Dendritic cell treated with granulocyte-macrophage colony-stimulating factor and Interleukin-4, amounts not matched to agents 40 ng/mL and 50 ng/mL, for 4 days (primary cell): ENCODE data around the gene VAPA.

Experiments used
- H3K27ac Mint-ChIP-seq: one replicate; pipeline ENCODE4 v1.8.0; 2022; ENCODE audit warnings: mild to moderate bottlenecking, mixed read lengths
- H3K27me3 Mint-ChIP-seq: one replicate; pipeline ENCODE4 v1.8.0; 2022; ENCODE audit warnings: mild to moderate bottlenecking, mixed read lengths
- H3K36me3 Mint-ChIP-seq: one replicate; pipeline ENCODE4 v1.8.0; 2022; ENCODE audit warnings: low read depth, mixed read lengths
- H3K4me1 Mint-ChIP-seq: one replicate; pipeline ENCODE4 v1.8.0; 2022; ENCODE audit warnings: low read depth, mixed read lengths
- H3K4me3 Mint-ChIP-seq: one replicate; pipeline ENCODE4 v1.8.0; 2022; ENCODE audit warnings: mild to moderate bottlenecking, moderate library complexity, mixed read lengths
- H3K9me3 Mint-ChIP-seq: one replicate; pipeline ENCODE4 v1.8.0; 2022; ENCODE audit warnings: mixed read lengths
- intact Hi-C: fragments of 100-400 bp; cut with micrococcal nuclease; formaldehyde crosslinking; loops from one replicate; pipeline ENCODE4 v1.15.0; 2022

VAPA gene

GRCh38 chr18:9969247-9969646, 55.4 kb downstream of the VAPA start:
- H3K9me3 Mint-ChIP-seq: peaks cover 6% of the 10 kb centered on the region
- H3K36me3 Mint-ChIP-seq: no peaks in the 10 kb centered on the region
- H3K4me1 Mint-ChIP-seq: peaks cover 51% of the 10 kb centered on the region
- H3K4me3 Mint-ChIP-seq: peak overlapping the region; percentile 52
- H3K27ac Mint-ChIP-seq: peak overlapping the region; percentile 40
- intact Hi-C loops: no loop called here
- peaks cover 36% of the 10 kb centered on the region for H3K27me3 Mint-ChIP-seq

- peaks cover 10% of the 10 kb centered on the region for H3K36me3 Mint-ChIP-seq
- no peak overlapping the region for H3K27ac Mint-ChIP-seq
- no peak overlapping the region for H3K4me3 Mint-ChIP-seq
- peaks cover 42% of the 10 kb centered on the region for H3K4me1 Mint-ChIP-seq
- H3K27me3 Mint-ChIP-seq: peaks cover 33% of the 10 kb centered on the region
- intact Hi-C loops: loop anchor here (1.0 kb wide), 1 partner anchor 549 kb away; no protein-coding TSS in a partner anchor
- H3K9me3 Mint-ChIP-seq: peaks cover 24% of the 10 kb centered on the region
These were observed 57.6 kb downstream of the VAPA start for GRCh38 chr18:9971313-9971920.

GRCh38 chr18:9973470-9973869, 59.7 kb downstream of the VAPA start:
- H3K36me3 Mint-ChIP-seq: peaks cover 10% of the 10 kb centered on the region
- H3K4me3 Mint-ChIP-seq: no peak overlapping the region
- peaks cover 20% of the 10 kb centered on the region for H3K27me3 Mint-ChIP-seq
- no peak overlapping the region for H3K27ac Mint-ChIP-seq
- intact Hi-C loops: no loop called here
- H3K4me1 Mint-ChIP-seq: peaks cover 26% of the 10 kb centered on the region
- H3K9me3 Mint-ChIP-seq: peaks cover 34% of the 10 kb centered on the region

- Mint-ChIP-seq H3K9me3 (peaks cover 34% of the 10 kb centered on the region), H3K4me1 (peaks cover 17% of the 10 kb centered on the region), H3K27me3 (peaks cover 11% of the 10 kb centered on the region), H3K4me3 (no peak overlapping the region), H3K27ac (no peak overlapping the region), H3K36me3 (peaks cover 10% of the 10 kb centered on the region)
- intact Hi-C loops: no loop called here
These were observed 60.6 kb downstream of the VAPA start for GRCh38 chr18:9974279-9974915.

- no peak overlapping the region for H3K4me3 Mint-ChIP-seq
- peaks cover 1% of the 10 kb centered on the region for H3K27me3 Mint-ChIP-seq
- intact Hi-C loops: no loop called here
- peaks cover 34% of the 10 kb centered on the region for H3K9me3 Mint-ChIP-seq
- no peak overlapping the region for H3K27ac Mint-ChIP-seq
- peaks cover 10% of the 10 kb centered on the region for H3K36me3 Mint-ChIP-seq
- H3K4me1 Mint-ChIP-seq: peaks cover 10% of the 10 kb centered on the region
These were observed 61.8 kb downstream of the VAPA start for GRCh38 chr18:9975658-9976057.

GRCh38 chr18:9982711-9983110, 68.9 kb downstream of the VAPA start:
- intact Hi-C loops: no loop called here
- Mint-ChIP-seq H3K4me1 (peaks cover 5% of the 10 kb centered on the region), H3K36me3 (no peaks in the 10 kb centered on the region), H3K27ac (no peak overlapping the region), H3K9me3 (no peaks in the 10 kb centered on the region), H3K27me3 (peaks cover 1% of the 10 kb centered on the region), H3K4me3 (no peak overlapping the region)

- H3K27ac Mint-ChIP-seq: no peak overlapping the region
- H3K4me3 Mint-ChIP-seq: no peak overlapping the region
- peaks cover 13% of the 10 kb centered on the region for H3K4me1 Mint-ChIP-seq
- intact Hi-C loops: no loop called here
- no peaks in the 10 kb centered on the region for H3K36me3 Mint-ChIP-seq
- H3K9me3 Mint-ChIP-seq: no peaks in the 10 kb centered on the region
- peaks cover 5% of the 10 kb centered on the region for H3K27me3 Mint-ChIP-seq
These were observed 70.3 kb downstream of the VAPA start for GRCh38 chr18:9984080-9984479.

GRCh38 chr18:9985641-9986040, 71.8 kb downstream of the VAPA start:
- Mint-ChIP-seq H3K9me3 (no peaks in the 10 kb centered on the region), H3K27ac (no peak overlapping the region)
- intact Hi-C loops: no loop called here

GRCh38 chr18:9986156-9986930, 72.5 kb downstream of the VAPA start:
- Mint-ChIP-seq H3K4me1 (peaks cover 35% of the 10 kb centered on the region), H3K9me3 (peaks cover 6% of the 10 kb centered on the region), H3K27me3 (peaks cover 4% of the 10 kb centered on the region), H3K36me3 (no peaks in the 10 kb centered on the region), H3K27ac (no peak overlapping the region), H3K4me3 (no peak overlapping the region)
- intact Hi-C loops: no loop called here

More at GRCh38 chr18:9985641-9986040, 71.8 kb downstream of the VAPA start:
- no peak overlapping the region for H3K4me3 Mint-ChIP-seq
- H3K27me3 Mint-ChIP-seq: peaks cover 4% of the 10 kb centered on the region
- no peaks in the 10 kb centered on the region for H3K36me3 Mint-ChIP-seq
- H3K4me1 Mint-ChIP-seq: peaks cover 28% of the 10 kb centered on the region

GRCh38 chr18:9987345-9987744, 73.5 kb downstream of the VAPA start:
- Mint-ChIP-seq H3K4me1 (peaks cover 44% of the 10 kb centered on the region), H3K27me3 (peaks cover 10% of the 10 kb centered on the region), H3K36me3 (no peaks in the 10 kb centered on the region), H3K9me3 (peaks cover 13% of the 10 kb centered on the region), H3K4me3 (no peak overlapping the region), H3K27ac (no peak overlapping the region)
- intact Hi-C loops: no loop called here

GRCh38 chr18:9987931-9988330, 74.1 kb downstream of the VAPA start:
- Mint-ChIP-seq H3K36me3 (no peaks in the 10 kb centered on the region), H3K27ac (no peak overlapping the region), H3K4me1 (peaks cover 47% of the 10 kb centered on the region), H3K27me3 (peaks cover 13% of the 10 kb centered on the region), H3K4me3 (no peak overlapping the region), H3K9me3 (peaks cover 13% of the 10 kb centered on the region)
- intact Hi-C loops: no loop called here

GRCh38 chr18:9988665-9989064, 74.8 kb downstream of the VAPA start:
- intact Hi-C loops: no loop called here
- H3K27ac Mint-ChIP-seq: no peak overlapping the region

GRCh38 chr18:9989481-9989880, 75.7 kb downstream of the VAPA start:
- intact Hi-C loops: no loop called here
- no peak overlapping the region for H3K4me3 Mint-ChIP-seq
- no peaks in the 10 kb centered on the region for H3K36me3 Mint-ChIP-seq
- peaks cover 13% of the 10 kb centered on the region for H3K9me3 Mint-ChIP-seq
- H3K27me3 Mint-ChIP-seq: peaks cover 13% of the 10 kb centered on the region
- no peak overlapping the region for H3K27ac Mint-ChIP-seq
- H3K4me1 Mint-ChIP-seq: peaks cover 52% of the 10 kb centered on the region

More at GRCh38 chr18:9988665-9989064, 74.8 kb downstream of the VAPA start:
- Mint-ChIP-seq H3K27me3 (peaks cover 13% of the 10 kb centered on the region), H3K4me3 (no peak overlapping the region), H3K36me3 (no peaks in the 10 kb centered on the region), H3K4me1 (peaks cover 52% of the 10 kb centered on the region), H3K9me3 (peaks cover 13% of the 10 kb centered on the region)
